T-helper 9 cell (primary cell): ENCODE data around the gene EPHB4.
"Not testable (repeated sequence)": the region's sequence is repeated elsewhere in the genome, so short reads cannot be mapped to it uniquely, and the experiment has no call there.

ENCODE experiments used
- DNase-seq: peaks from one replicate; pipeline ENCODE4 v3.0.0-alpha.2; 2020

The EPHB4 gene

GRCh38 chr7:100783804-100784203 is 43.5 kb downstream of the EPHB4 start:
- DNase-seq = no peak

GRCh38 chr7:100781255-100781654 is 46.1 kb downstream of the EPHB4 start:
- no peak for DNase-seq

GRCh38 chr7:100779359-100779758 is 48.0 kb downstream of the EPHB4 start:
- DNase-seq = no peak

- DNase-seq = no peak
These were observed 49.2 kb downstream of the EPHB4 start for GRCh38 chr7:100778061-100778621.

- no peak for DNase-seq
These were observed 53.8 kb downstream of the EPHB4 start for GRCh38 chr7:100773491-100773890.

- DNase-seq = no peak
These were observed 58.5 kb downstream of the EPHB4 start for GRCh38 chr7:100768784-100769183.

GRCh38 chr7:100765250-100765649 is 62.1 kb downstream of the EPHB4 start:
- no peak for DNase-seq

GRCh38 chr7:100764841-100765240 is 62.5 kb downstream of the EPHB4 start:
- no peak for DNase-seq

- DNase-seq = no peak
These were observed 63.7 kb downstream of the EPHB4 start for GRCh38 chr7:100763556-100764140.

- not testable (repeated sequence) for DNase-seq
These were observed 64.5 kb downstream of the EPHB4 start for GRCh38 chr7:100762841-100763240.

- DNase-seq = no peak
These were observed 67.8 kb downstream of the EPHB4 start for GRCh38 chr7:100759357-100760171.

GRCh38 chr7:100753750-100754149 is 73.6 kb downstream of the EPHB4 start:
- DNase-seq = no peak

GRCh38 chr7:100752994-100753393 is 74.3 kb downstream of the EPHB4 start:
- no peak for DNase-seq
